Naive B cell (primary cell): Measurements from ENCODE around the gene SERTAD1. TPM values are rescaled to one million over a fixed set of nuclear protein-coding genes. Genes with fewer than 3 reads are reported as not detected.

Experiments
- ATAC-seq, 2 donors: fragments of 150-1000 bp; cut with Tn5 transposase; 2 replicates each; pipeline ENCODE4 v1.10.0; 2021; ENCODE audit warnings: low read depth in 2 of 2, mild to moderate bottlenecking in 2 of 2, moderate library complexity in 2 of 2
- DNase-seq: peaks from one replicate; pipeline ENCODE4 v3.0.0; 2022
- H3K27ac Mint-ChIP-seq, 6 donors: one replicate each; pipeline ENCODE4 v1.8.0; 2020 to 2022; ENCODE audit warnings: mild to moderate bottlenecking in 6 of 6, mixed read lengths in 6 of 6, moderate library complexity in 5 of 6, inconsistent platforms in 2 of 6
- H3K27me3 Mint-ChIP-seq, 3 donors: one replicate each; pipeline ENCODE4 v1.8.0; 2021 to 2022; ENCODE audit warnings: mixed read lengths in 3 of 3, mild to moderate bottlenecking in 1 of 3
- H3K36me3 Mint-ChIP-seq, 2 donors: one replicate each; pipeline ENCODE4 v1.8.0; 2020 to 2022; ENCODE audit warnings: mixed read lengths in 2 of 2, inconsistent platforms in 1 of 2, mild to moderate bottlenecking in 1 of 2
- H3K4me1 Mint-ChIP-seq, 3 donors: one replicate each; pipeline ENCODE4 v1.8.0; 2020 to 2022; ENCODE audit warnings: mixed read lengths in 3 of 3, inconsistent platforms in 1 of 3, mild to moderate bottlenecking in 1 of 3, moderate library complexity in 1 of 3
- H3K4me3 Mint-ChIP-seq, 8 donors: one replicate each; pipeline ENCODE4 v1.8.0; 2020 to 2022; ENCODE audit warnings: mild to moderate bottlenecking in 8 of 8, mixed read lengths in 8 of 8, moderate library complexity in 8 of 8, inconsistent platforms in 2 of 8
- H3K9me3 Mint-ChIP-seq, 7 donors: one replicate each; pipeline ENCODE4 v1.8.0; 2020 to 2022; ENCODE audit warnings: mixed read lengths in 7 of 7, mild to moderate bottlenecking in 5 of 7, inconsistent platforms in 2 of 7, moderate library complexity in 1 of 7
- polyA plus RNA-seq, 6 donors: library from polyadenylated mRNA; unstranded; fragments of 300-500 nt; fragmentation: Illumina TruSeq; gene quantifications; one replicate each; pipeline ENCODE4 v1.2.3, GENCODE V29; 2021; ENCODE audit warnings: low read depth in 6 of 6

SERTAD1 gene, protein sequence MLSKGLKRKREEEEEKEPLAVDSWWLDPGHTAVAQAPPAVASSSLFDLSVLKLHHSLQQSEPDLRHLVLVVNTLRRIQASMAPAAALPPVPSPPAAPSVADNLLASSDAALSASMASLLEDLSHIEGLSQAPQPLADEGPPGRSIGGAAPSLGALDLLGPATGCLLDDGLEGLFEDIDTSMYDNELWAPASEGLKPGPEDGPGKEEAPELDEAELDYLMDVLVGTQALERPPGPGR
- polyA plus RNA-seq, result 10 to 100 TPM in 4 of 6 donors, 1 to 10 TPM in 2; 8.7 to 23.0 (median 13.0) TPM

DNA sequence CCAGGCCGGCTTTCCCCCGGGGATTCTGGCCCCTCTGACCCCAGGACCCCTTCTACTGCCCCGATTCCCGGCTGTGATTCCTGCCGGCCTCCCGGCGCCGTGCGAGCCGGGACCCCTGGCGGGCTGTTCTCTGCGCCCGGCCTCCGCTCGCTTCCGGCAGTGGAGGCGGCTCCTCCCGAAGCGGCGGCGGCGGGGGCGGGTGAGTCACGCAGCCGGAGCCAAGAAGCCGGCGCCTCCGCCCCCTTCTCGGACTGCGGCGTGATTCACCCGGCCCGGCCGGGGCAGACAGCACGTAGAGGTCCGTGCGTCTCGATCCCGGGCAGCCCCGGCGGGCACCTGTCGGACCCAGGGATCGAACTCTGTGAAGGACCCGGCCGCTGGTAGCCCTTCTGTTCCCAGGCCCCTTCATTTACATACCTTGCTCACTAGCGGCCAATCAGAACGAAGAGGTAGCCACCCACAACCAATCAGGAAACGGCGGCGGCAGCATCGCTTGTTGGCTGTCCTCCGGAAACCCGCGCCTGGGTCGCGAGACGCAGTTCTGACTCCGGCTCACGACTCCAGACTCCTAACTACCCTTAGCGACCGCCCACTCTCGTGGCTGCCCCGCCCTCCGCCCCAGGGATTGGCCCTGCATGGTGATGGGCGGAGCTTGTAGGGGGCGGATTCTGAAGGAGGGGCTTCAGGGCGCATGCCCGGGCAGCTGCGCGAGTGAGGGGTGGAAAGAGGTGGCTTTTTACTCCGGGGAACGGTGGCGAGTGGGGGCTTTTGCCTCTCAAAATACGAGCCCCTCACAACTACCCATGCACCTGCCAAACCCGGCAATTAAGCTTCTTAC lies at the start of gene SERTAD1:
Gene SERTAD1, minus strand, starts transcription at position 543 of the 838 bp plus-strand sequence. CDS start 2,446 bp downstream, outside the sequence.
- Mint-ChIP-seq H3K9me3 (no peaks in the 10 kb centered on the region), H3K4me1 (peaks cover 15 to 29% (median 20%) of the 10 kb centered on the region in 3 donors), H3K4me3 (peak within 1 kb of the TSS; percentile 91 to 96 (median 94))

DNA sequence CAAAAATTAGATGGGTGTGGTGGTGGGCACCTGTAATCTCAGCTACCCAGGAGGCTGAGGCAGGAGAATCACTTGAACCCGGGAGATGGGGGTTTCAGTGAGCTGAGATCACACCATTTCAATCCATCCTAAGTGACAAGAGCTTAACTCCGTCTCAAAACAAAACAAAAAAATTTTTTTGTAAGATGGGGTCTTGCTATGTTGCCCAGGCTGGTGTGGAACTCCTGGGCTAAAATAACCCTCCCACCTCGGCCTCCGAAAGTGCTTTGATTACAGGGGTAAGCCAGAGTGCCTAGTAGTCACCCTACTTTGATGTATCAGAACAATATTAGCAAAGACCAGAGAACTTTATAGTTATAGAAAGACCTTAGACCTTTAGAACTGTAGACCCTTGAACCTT lies 48.9 kb upstream of the SERTAD1 start:
- Mint-ChIP-seq H3K4me3 (no peak overlapping the region), H3K36me3 (no peaks in the 10 kb centered on the region), H3K4me1 (no peaks in the 10 kb centered on the region)

More for the DNA sequence above, at the start of gene SERTAD1:
- ATAC-seq (peak; percentile 88 to 90), DNase-seq (peak; percentile 100)
- Mint-ChIP-seq H3K27ac (peak within 1 kb of the TSS; percentile 90 to 98 (median 96)), H3K27me3 (no peaks in the 10 kb centered on the region), H3K36me3 (no peaks in the 10 kb centered on the region)

DNA sequence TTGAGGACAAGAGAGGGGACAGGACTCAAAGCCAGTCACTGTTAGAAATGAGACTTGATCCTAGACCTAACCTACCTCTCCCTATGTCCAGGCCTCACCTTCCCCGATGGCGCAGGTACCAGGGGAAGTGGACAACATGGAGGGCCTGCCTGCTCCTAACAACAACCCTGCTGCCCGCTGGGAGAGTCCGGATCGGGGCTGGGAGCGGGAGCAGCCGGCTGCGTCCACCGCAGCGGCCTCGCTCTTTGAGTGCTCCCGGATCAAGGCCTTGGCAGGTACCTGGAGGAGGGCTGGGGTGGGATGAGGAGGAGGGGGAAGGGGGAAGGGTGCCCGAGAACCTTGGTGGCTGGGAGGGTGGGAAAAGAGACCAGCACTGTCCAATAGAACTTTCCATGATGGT lies 46.7 kb upstream of the SERTAD1 start:
- Mint-ChIP-seq H3K9me3 (no peaks in the 10 kb centered on the region), H3K4me1 (no peaks in the 10 kb centered on the region), H3K27ac (no peak overlapping the region), H3K36me3 (no peaks in the 10 kb centered on the region), H3K27me3 (peaks cover 4 to 32% (median 8%) of the 10 kb centered on the region in 3 donors), H3K4me3 (no peak overlapping the region)
- DNase-seq, result no peak
- ATAC-seq, result no peak

More for the DNA sequence above, 48.9 kb upstream of the SERTAD1 start:
- Mint-ChIP-seq H3K9me3 (no peaks in the 10 kb centered on the region), H3K27ac (no peak overlapping the region), H3K27me3 (peaks cover 8 to 28% (median 19%) of the 10 kb centered on the region in 3 donors)
- ATAC-seq (no peak), DNase-seq (no peak)

DNA sequence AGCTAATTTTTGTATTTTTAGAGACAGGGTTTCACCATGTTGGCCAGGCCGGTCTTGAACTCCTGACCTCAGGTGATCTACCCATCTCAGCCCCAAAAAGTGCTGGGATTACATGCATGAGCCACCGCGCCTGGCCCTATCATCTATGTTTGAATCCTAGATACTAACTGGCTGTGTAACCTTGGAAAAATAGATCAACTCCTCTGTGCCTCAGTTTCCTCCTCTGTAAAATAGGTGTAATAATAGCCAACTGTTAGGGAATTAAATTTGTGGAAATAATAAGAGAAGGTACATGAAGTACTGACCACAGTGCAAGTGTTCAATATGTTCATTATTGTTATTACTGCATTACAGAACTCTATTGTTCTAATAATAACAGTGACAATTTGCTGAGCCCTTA lies 45.3 kb upstream of the SERTAD1 start:
- no peak for ATAC-seq
- Mint-ChIP-seq H3K9me3 (peaks cover 0 to 4% (median 0%) of the 10 kb centered on the region in 7 donors), H3K36me3 (peaks cover 0 to 7% of the 10 kb centered on the region in 2 donors), H3K4me3 (peak overlapping the region in 1 of 8 donors; percentile 33), H3K4me1 (peaks cover 6 to 7% (median 7%) of the 10 kb centered on the region in 3 donors), H3K27me3 (peaks cover 8 to 36% (median 13%) of the 10 kb centered on the region in 3 donors), H3K27ac (no peak overlapping the region)
- no peak for DNase-seq

DNA sequence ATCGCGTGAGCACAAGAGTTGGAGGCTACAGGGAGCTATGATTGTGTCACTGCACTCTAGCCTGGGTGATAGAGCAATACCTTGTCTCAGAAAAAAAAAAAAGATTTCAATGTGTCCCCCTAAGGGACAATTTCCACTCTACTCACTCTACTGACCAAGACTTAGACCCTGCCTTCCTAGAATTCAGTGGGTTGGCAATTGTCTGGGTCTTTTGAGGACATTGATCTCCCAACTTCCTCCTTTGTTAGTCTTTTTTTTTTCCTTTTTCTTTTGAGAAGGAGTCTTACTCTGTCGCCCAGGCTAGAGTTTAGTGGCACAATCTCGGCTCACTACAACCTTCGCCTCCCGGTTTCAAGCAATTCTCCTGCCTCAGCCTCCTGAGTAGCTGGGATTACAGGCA lies 43.2 kb upstream of the SERTAD1 start:
- Mint-ChIP-seq H3K4me1 (peaks cover 21 to 26% (median 26%) of the 10 kb centered on the region in 3 donors), H3K27ac (peak overlapping the region in 2 of 6 donors; percentile 40 to 91), H3K27me3 (peaks cover 9 to 41% (median 9%) of the 10 kb centered on the region in 3 donors), H3K9me3 (peaks cover 0 to 5% (median 0%) of the 10 kb centered on the region in 7 donors), H3K4me3 (peak overlapping the region in 2 of 8 donors; percentile 57 to 74), H3K36me3 (peaks cover 0 to 7% of the 10 kb centered on the region in 2 donors)
- ATAC-seq (no peak), DNase-seq (no peak)

DNA sequence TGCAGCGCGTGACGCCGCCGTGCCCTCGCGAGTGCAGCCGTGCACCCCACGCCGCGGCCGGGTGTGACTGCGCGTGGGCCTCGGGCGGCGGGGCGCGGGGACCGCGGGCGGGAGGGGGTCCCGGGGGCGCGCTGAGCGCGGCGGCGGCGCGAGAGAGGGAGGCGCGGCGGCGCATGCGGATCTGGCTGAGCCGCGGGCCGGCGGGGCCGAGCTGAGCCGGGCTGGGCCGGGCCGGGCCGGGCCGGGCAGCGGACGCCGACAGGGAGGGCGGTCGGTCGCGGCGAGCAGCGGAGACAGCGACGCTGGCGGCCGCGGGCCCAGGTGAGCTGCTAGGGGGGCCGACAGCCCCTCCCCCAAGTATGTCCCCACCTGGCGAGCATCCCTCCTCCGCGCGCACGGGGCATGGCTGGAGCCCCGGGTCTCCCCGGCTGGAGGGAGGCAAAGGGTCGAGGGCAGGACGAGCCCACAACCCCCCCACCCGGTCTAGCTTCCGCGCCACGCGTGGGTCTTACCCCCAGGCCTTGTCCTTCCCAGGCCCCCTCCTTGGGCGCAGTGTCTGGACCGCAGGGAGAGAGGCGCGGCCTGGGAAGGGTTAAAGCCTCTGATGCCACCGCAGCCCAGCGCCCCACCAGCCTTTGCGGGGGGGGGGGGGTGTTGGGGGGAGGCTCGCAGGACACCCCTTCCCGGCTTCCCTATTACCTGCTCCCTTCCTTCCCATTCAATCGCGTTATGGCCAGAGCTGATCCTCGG lies 41.4 kb upstream of the SERTAD1 start, which contains the start of gene SPTBN4:
Gene SPTBN4, plus strand, starts transcription at position 17 of the 750 bp plus-strand sequence. CDS start 5,621 bp downstream, outside the sequence.
- H3K9me3 Mint-ChIP-seq, result peaks cover 0 to 5% (median 0%) of the 10 kb centered on the region in 7 donors
- H3K27me3 Mint-ChIP-seq, result peaks cover 9 to 41% (median 9%) of the 10 kb centered on the region in 3 donors
- DNase-seq (no peak), ATAC-seq (no peak)
- peak within 1 kb of the TSS; percentile 80 to 92 (median 88) for H3K4me3 Mint-ChIP-seq
- H3K27ac Mint-ChIP-seq, result peak within 1 kb of the TSS; percentile 89 to 100 (median 97)
- peaks cover 0 to 7% of the 10 kb centered on the region in 2 donors for H3K36me3 Mint-ChIP-seq
- peaks cover 24 to 28% (median 26%) of the 10 kb centered on the region in 3 donors for H3K4me1 Mint-ChIP-seq

DNA sequence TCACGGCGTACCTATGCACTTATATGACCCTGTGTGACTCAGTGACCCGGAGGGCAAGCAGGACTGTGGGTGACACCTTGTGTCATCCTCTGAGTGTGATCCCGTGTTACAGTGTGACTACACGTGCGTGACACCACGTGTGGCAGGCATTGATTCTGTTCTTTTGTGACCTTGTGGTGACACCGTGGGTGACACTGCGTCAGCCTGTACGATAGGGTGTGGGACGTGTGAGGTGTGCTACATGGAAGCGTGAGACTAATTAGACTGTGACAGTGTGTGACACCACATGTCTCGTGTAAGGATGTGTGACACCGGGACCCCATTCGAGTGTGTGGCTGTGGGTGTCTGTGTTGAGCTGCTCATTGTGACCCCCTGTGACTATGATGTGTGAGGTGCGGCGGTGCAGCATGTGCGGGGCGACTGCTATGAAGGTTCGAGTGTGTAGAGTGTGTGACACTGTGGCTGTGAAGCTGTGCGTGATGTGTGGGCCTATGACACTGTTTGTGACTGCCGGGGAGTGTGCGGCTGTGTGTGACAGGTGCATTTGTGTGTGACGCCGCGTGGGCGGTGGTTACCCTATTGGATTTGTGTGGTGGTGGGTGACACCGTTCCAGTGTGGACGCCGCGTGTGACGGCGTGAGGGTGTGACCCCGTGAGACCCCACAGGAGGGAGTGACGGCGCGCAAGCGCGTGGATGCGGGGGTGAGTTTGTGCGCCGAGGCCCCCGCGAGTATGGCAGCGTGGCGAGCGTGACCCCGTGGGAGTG lies 40.6 kb upstream of the SERTAD1 start:
- DNase-seq, result peak; percentile 64
- Mint-ChIP-seq H3K9me3 (peaks cover 0 to 5% (median 0%) of the 10 kb centered on the region in 7 donors), H3K36me3 (peaks cover 0 to 7% of the 10 kb centered on the region in 2 donors), H3K27ac (peak overlapping the region; percentile 89 to 100 (median 97)), H3K4me1 (peaks cover 30 to 36% (median 34%) of the 10 kb centered on the region in 3 donors), H3K27me3 (peaks cover 9 to 41% (median 9%) of the 10 kb centered on the region in 3 donors), H3K4me3 (peak overlapping the region; percentile 80 to 92 (median 88))
- peak; percentile 47 to 55 for ATAC-seq

DNA sequence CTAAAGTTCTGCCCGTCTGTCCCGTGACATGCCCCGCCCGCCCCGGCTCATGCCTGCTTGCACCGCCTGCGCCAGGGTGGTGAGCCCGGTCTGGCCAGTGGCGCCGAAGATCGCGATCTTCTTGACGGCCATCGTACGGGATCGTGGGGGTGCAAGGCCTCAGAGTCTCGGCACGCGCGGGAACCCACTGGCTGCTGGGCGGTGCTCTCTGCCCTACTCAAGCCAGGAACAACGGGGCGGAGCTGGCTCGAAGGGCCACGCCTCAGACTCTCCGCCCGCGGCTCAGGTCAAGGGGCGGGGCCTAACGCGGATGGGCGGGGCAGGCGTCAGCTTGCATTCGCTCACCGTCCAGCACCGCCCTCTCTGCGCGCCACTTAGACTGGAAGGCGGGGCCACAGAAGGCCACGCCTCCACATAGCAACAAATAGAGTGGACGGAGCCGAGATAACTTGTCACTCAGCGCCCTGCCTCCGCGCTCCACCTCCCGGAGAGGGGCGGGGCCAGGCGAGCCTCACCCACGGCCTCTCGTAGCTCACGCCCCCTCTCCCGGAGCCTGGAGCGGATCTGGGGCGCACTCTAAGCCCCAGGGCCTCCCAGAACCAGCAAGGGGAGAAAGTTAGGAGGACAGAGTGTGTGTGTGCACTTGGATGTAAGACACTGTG lies 39.9 kb upstream of the SERTAD1 start, which contains the start of gene BLVRB:
Gene BLVRB, minus strand, starts transcription at position 189 of the 662 bp plus-strand sequence. Its CDS starts 57 bp downstream, at position 132.
- Mint-ChIP-seq H3K36me3 (peaks cover 0 to 7% of the 10 kb centered on the region in 2 donors), H3K4me1 (peaks cover 35 to 43% (median 40%) of the 10 kb centered on the region in 3 donors), H3K9me3 (peaks cover 0 to 5% (median 0%) of the 10 kb centered on the region in 7 donors), H3K4me3 (peak within 1 kb of the TSS; percentile 80 to 92 (median 88)), H3K27ac (peak within 1 kb of the TSS; percentile 89 to 100 (median 97)), H3K27me3 (peaks cover 5 to 35% (median 9%) of the 10 kb centered on the region in 3 donors)
- ATAC-seq (peak; percentile 68 to 79), DNase-seq (peak; percentile 99)

DNA sequence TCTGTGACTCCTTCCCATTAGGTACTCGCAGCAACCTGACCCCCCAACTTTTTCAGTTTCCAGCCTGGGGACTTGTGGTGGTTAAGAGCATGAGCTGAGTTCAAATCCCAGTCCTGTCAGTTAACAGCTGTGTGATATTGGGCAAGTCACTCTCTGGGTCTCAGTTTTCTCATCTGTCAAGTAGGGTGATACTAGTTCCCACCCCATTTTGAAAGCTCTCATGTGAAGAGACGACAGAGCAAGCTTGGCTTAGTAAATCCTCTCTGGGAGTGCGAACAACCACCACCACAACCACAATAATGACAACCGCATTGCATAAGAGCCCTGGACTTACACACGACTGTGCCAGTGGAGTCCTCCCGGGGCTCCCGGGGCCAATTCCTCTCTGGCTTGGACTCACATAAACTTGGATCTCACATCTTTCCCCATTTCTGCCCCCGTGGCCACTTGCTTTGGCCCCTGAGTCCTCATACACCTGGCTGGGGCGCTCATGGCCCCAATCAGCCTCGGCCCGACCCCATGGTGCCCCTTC lies 39.3 kb upstream of the SERTAD1 start:
- peaks cover 0 to 7% of the 10 kb centered on the region in 2 donors for H3K36me3 Mint-ChIP-seq
- H3K9me3 Mint-ChIP-seq, result peaks cover 0 to 5% (median 0%) of the 10 kb centered on the region in 7 donors
- H3K4me3 Mint-ChIP-seq, result peak overlapping the region; percentile 80 to 92 (median 88)
- H3K27me3 Mint-ChIP-seq, result peaks cover 5 to 31% (median 9%) of the 10 kb centered on the region in 3 donors
- peaks cover 35 to 45% (median 40%) of the 10 kb centered on the region in 3 donors for H3K4me1 Mint-ChIP-seq
- H3K27ac Mint-ChIP-seq, result peak overlapping the region; percentile 88 to 99 (median 94)
- no peak for ATAC-seq
- DNase-seq, result no peak

DNA sequence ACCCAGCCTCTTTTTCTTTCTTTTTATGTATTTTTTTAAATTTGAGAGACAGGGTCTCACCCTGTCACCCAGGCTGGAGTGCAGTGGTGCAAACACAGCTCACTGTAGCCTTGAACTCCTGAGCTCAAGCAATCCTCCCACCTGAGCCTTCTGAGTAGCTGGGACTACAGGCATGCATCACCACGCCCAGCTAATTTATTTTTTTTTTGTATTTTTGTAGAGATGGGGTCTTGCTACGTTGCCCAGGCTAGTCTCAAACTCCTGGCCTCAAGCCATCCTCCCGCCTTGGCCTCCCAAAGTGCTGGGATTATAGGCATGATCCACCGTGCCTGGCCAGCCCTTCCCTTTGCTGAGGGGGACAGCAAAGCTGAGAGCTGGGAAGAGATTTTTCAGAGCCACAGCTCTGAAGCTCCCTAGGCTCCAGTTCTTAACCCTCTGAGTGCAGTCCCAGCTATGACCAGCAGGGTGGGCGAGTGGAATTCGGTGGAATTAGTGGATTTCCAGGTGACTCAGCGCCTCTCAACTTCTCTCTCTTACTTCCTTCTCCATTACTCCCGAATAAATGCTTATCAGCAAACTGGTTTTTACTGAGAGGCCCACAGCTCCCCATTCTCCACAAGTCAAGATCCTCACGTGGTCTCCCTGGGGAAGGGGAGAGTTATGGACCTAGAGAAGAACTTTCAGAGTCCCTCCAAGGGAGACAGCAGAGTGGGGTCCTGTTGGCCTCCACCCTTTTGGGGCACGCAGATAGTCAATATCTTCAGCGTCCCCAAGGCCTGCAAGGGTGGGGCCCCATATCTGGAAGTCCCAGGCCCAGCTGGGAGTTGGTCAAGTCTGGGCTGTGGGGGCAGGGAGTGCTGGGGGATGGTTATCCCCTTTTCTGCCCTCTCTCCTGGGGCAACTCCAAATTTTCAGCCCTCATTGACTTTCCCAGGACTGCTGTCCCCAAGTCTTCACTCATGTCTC lies 38.5 kb upstream of the SERTAD1 start:
- ATAC-seq (no peak), DNase-seq (peak; percentile 32)
- Mint-ChIP-seq H3K27me3 (peaks cover 5 to 31% (median 9%) of the 10 kb centered on the region in 3 donors), H3K9me3 (peaks cover 0 to 5% (median 0%) of the 10 kb centered on the region in 7 donors), H3K36me3 (peaks cover 0 to 7% of the 10 kb centered on the region in 2 donors), H3K27ac (peak overlapping the region in 3 of 6 donors; percentile 58 to 99 (median 95)), H3K4me1 (peaks cover 35 to 45% (median 40%) of the 10 kb centered on the region in 3 donors), H3K4me3 (peak overlapping the region in 7 of 8 donors; percentile 23 to 92 (median 88))
